ENCODE results near the gene SLC45A1.
"Not testable (repeated sequence)": the region's sequence is repeated elsewhere in the genome, so short reads cannot be mapped to it uniquely, and the experiment has no call there.

Gene SLC45A1

GRCh38 chr1:8370046-8370881, 52.4 kb downstream of the SLC45A1 start:
- no peak for DNase-seq

- DNase-seq = peak in 1 of 4 experiments; percentile 23
Observed at GRCh38 chr1:8370905-8371315, 53.0 kb downstream of the SLC45A1 start.

- DNase-seq = no peak
Observed at GRCh38 chr1:8371372-8371991, 53.6 kb downstream of the SLC45A1 start.

- DNase-seq = no peak
Observed at GRCh38 chr1:8373125-8373524, 55.2 kb downstream of the SLC45A1 start.

- peak; percentile 19 to 59 (median 42) for DNase-seq
Observed at GRCh38 chr1:8373581-8374241, 55.8 kb downstream of the SLC45A1 start.

- DNase-seq = no peak
Observed at GRCh38 chr1:8374356-8374755, 56.4 kb downstream of the SLC45A1 start.

- DNase-seq = no peak
Observed at GRCh38 chr1:8374812-8375211, 56.9 kb downstream of the SLC45A1 start.

GRCh38 chr1:8376358-8376840, 58.5 kb downstream of the SLC45A1 start:
- no peak for DNase-seq

- DNase-seq = no peak
Observed at GRCh38 chr1:8377271-8377981, 59.5 kb downstream of the SLC45A1 start.

GRCh38 chr1:8378178-8378577, 60.3 kb downstream of the SLC45A1 start:
- no peak for DNase-seq

GRCh38 chr1:8378981-8379470, 61.1 kb downstream of the SLC45A1 start:
- DNase-seq = no peak

GRCh38 chr1:8379513-8380186, 61.7 kb downstream of the SLC45A1 start:
- no peak for DNase-seq

GRCh38 chr1:8380310-8380709, 62.4 kb downstream of the SLC45A1 start:
- not testable (repeated sequence) for DNase-seq

- no peak for DNase-seq
Observed at GRCh38 chr1:8381618-8382017, 63.7 kb downstream of the SLC45A1 start.

GRCh38 chr1:8382051-8382505, 64.2 kb downstream of the SLC45A1 start:
- DNase-seq = no peak

- DNase-seq = peak in 2 of 4 experiments; percentile 30 to 55
Observed at GRCh38 chr1:8382608-8383505, 64.9 kb downstream of the SLC45A1 start.

GRCh38 chr1:8384088-8384487, 66.2 kb downstream of the SLC45A1 start:
- DNase-seq = no peak

GRCh38 chr1:8384577-8384976, 66.7 kb downstream of the SLC45A1 start:
- no peak for DNase-seq

- DNase-seq = no peak
Observed at GRCh38 chr1:8386247-8386646, 68.3 kb downstream of the SLC45A1 start.

- DNase-seq = no peak
Observed at GRCh38 chr1:8388732-8389562, 71.0 kb downstream of the SLC45A1 start.

All from suppressor macrophage (primary cell).